ENCODE measurements around the gene AP2B1. TPM values are rescaled to one million over a fixed set of nuclear protein-coding genes. Genes with fewer than 3 reads are reported as not detected.

The AP2B1 gene
- total and polyA plus RNA-seq, 2 experiments from 2014 or later = 54.7 to 90.9 TPM

DNA sequence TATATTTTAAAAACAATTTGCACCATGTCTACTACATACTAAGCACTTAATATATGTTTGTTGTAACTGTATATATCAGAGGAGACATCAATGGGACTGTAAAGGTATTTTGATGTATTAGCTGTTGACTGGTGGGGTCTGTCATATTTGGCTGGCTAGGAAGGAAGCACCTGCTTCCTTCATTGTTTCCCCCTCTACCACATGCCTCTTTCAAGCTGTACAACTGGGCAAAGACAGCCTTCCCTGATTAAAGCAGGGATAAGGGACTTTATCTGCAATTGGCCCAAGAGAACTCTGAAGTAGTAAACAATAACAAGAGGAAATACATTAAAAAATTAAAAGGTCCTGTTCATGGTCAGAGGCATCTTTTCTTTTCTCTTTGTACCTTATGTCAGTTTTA is 44.1 kb upstream of the AP2B1 start:
- H3K4me1 ChIP-seq (ENCODE audit: low read depth) = no peaks in the 10 kb centered on the region
- peaks cover 61% of the 10 kb centered on the region for H3K27me3 ChIP-seq
- H3K36me3 ChIP-seq = no peaks in the 10 kb centered on the region
- no peak overlapping the region for H3K27ac ChIP-seq
- no peak overlapping the region for H3K4me3 ChIP-seq
- H3K9me3 ChIP-seq (ENCODE audit: low read depth) = no peaks in the 10 kb centered on the region
- TF ChIP-seq, protein P1, sequence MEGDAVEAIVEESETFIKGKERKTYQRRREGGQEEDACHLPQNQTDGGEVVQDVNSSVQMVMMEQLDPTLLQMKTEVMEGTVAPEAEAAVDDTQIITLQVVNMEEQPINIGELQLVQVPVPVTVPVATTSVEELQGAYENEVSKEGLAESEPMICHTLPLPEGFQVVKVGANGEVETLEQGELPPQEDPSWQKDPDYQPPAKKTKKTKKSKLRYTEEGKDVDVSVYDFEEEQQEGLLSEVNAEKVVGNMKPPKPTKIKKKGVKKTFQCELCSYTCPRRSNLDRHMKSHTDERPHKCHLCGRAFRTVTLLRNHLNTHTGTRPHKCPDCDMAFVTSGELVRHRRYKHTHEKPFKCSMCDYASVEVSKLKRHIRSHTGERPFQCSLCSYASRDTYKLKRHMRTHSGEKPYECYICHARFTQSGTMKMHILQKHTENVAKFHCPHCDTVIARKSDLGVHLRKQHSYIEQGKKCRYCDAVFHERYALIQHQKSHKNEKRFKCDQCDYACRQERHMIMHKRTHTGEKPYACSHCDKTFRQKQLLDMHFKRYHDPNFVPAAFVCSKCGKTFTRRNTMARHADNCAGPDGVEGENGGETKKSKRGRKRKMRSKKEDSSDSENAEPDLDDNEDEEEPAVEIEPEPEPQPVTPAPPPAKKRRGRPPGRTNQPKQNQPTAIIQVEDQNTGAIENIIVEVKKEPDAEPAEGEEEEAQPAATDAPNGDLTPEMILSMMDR (IDR thresholded peaks at IDR 0.05; ENCODE audit: low read depth, low read length) = no peak
- no peak for DNase-seq (ENCODE audit: low read depth in 1 of 2, low spot score in 1 of 2)

DNA sequence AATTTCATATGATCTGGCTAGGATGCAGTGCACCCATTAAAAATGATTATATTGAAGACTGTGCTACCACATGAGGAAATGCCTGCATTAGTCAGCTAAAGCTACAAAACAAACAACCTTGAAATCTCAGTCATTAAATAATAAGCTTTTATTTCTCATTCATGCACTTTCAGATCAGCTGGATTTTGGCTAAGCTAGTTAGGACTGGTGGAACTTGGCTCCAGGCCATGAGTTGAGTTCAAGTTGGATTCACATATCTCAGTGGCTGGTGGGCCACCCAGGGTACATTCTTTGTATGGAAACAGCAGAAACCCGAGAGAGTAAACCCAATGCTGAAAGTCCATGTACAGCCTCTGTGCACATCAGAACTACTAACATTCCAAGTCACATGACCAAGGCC is 43.3 kb upstream of the AP2B1 start:
- Histone ChIP-seq H3K36me3 (no peaks in the 10 kb centered on the region), H3K4me1 (ENCODE audit: low read depth) (no peaks in the 10 kb centered on the region), H3K9me3 (ENCODE audit: low read depth) (no peaks in the 10 kb centered on the region), H3K27ac (no peak overlapping the region), H3K4me3 (no peak overlapping the region), H3K27me3 (peaks cover 69% of the 10 kb centered on the region)
- TF ChIP-seq, protein P1 (IDR thresholded peaks at IDR 0.05; ENCODE audit: low read depth, low read length) = no peak
- no peak for DNase-seq (ENCODE audit: low read depth in 1 of 2, low spot score in 1 of 2)

DNA sequence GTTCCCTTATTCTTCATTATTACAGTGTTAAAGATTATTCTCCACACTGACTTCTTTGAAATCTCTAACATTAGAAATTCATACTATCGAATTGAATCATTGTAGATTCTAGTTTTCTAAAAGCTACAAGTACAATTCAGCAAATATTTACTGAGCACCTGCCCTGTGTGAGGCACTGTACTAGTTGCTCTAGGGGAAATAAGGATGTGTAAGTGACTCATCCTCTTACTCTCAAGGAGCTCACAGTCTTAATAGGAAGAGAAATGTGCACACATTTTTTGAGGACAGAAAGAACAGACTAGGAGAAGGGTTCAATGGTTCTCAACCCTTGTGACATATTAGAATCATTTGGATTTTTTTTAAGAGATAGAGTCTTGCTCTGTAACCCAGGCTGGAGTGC is 42.0 kb upstream of the AP2B1 start:
- Histone ChIP-seq H3K4me1 (ENCODE audit: low read depth) (no peaks in the 10 kb centered on the region), H3K27me3 (peaks cover 78% of the 10 kb centered on the region), H3K9me3 (ENCODE audit: low read depth) (no peaks in the 10 kb centered on the region), H3K36me3 (no peaks in the 10 kb centered on the region), H3K4me3 (no peak overlapping the region), H3K27ac (no peak overlapping the region)
- no peak for DNase-seq (ENCODE audit: low read depth in 1 of 2, low spot score in 1 of 2)
- TF ChIP-seq, protein P1 (IDR thresholded peaks at IDR 0.05; ENCODE audit: low read depth, low read length) = no peak

DNA sequence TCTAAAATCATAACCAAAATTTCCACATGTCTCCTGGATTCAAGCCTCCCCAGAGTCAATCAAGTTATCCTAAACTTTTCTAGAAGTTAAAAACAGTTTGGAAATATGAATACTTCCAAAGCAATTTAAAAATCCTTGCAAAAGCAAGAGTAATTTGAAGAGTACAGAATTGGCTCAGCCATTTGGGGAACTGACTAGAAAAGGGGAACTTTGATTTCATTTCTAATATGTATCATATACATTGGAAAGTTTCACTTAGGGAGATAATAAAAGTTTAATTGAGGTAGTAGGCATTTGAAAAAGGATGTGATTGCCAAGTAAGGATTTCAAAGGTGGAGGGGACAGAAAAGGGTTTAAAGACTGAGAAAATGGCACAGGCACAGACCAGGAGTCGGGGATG is 40.6 kb upstream of the AP2B1 start:
- no peak overlapping the region for H3K27ac ChIP-seq
- TF ChIP-seq, protein P1 (IDR thresholded peaks at IDR 0.05; ENCODE audit: low read depth, low read length) = no peak
- peaks cover 70% of the 10 kb centered on the region for H3K27me3 ChIP-seq
- H3K4me1 ChIP-seq (ENCODE audit: low read depth) = no peaks in the 10 kb centered on the region
- DNase-seq (ENCODE audit: low read depth in 1 of 2, low spot score in 1 of 2) = no peak
- no peaks in the 10 kb centered on the region for H3K9me3 ChIP-seq (ENCODE audit: low read depth)
- H3K4me3 ChIP-seq = no peak overlapping the region
- no peaks in the 10 kb centered on the region for H3K36me3 ChIP-seq

DNA sequence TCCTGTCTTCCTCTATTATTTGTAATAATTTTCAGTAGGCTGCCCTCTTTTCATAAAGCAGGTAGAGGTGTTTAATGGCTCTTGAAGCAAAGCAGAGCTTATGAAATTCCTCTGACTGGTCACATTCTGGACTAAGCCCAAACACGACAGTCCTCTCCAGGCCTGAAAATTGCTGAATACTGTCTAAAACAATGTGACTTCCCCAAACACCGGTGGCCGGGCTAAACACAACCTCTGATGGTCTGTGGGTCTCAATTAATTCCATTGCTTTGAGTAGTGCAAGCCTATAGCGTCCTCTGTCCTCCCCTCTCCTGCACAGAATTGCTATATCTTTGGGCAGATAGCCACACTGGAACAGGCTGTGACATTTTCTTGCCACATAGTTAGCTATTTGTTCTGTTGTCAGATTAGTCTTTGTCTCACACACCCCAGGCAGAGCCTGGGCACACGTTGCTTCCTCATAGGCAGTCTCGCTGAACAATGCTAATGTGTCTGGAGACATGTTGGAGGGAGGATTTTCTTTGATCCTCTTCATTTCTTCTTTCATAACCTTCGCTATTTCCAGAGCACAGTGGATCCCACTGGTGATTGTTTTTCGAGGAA is 38.8 kb upstream of the AP2B1 start:
- Histone ChIP-seq H3K27me3 (peaks cover 68% of the 10 kb centered on the region), H3K36me3 (no peaks in the 10 kb centered on the region), H3K4me3 (no peak overlapping the region), H3K27ac (no peak overlapping the region), H3K4me1 (ENCODE audit: low read depth) (no peaks in the 10 kb centered on the region), H3K9me3 (ENCODE audit: low read depth) (no peaks in the 10 kb centered on the region)
- TF ChIP-seq, protein P1 (IDR thresholded peaks at IDR 0.05; ENCODE audit: low read depth, low read length) = no peak
- DNase-seq (ENCODE audit: low read depth in 1 of 2, low spot score in 1 of 2) = no peak
